ENCODE measurements around the gene ASXL1.

DNA sequence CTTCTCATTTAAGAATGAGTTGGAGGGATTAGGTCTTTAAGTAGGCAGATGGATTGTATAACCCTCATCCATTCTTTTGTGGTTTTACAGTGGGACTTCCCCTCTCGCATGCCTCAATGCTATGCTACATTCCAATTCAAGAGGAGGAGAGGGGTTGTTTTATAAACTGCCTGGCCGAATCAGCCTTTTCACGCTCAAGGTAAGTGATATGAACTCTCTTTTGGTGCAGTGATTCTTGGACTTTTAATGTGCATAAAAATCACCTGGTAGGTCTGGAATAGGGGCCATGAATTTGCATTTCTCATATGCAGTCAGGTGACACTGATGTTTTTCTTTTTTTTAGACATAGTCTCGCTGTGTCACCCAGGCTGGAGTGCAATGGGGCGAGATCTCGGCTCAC is 10.8 kb downstream of the ASXL1 start:
- TF ChIP-seq POLR2AphosphoS5 (IDR thresholded peaks at IDR 0.05; ENCODE audit: borderline replicate concordance, low read depth, low read length) (no peak), EZH2 (IDR thresholded peaks at IDR 0.05) (no peak)
